Immature natural killer cell (primary cell): ENCODE data around the gene DNAH11. TPM values are rescaled to one million over a fixed set of nuclear protein-coding genes. Genes with fewer than 3 reads are reported as not detected.
"Not testable (repeated sequence)": the region's sequence is repeated elsewhere in the genome, so short reads cannot be mapped to it uniquely, and the experiment has no call there.

ENCODE experiments used
- DNase-seq, 3 donors: peaks; one replicate each; pipeline ENCODE4 v3.0.0; 2022; ENCODE audit warnings: mixed read lengths in 1 of 3
- H3K27ac Mint-ChIP-seq, 6 donors: one replicate each; pipeline ENCODE4 v1.8.0; 2020; ENCODE audit warnings: mixed read lengths in 6 of 6, mild to moderate bottlenecking in 5 of 6, inconsistent platforms in 4 of 6, moderate library complexity in 3 of 6
- H3K27me3 Mint-ChIP-seq, 3 donors: one replicate each; pipeline ENCODE4 v1.8.0; 2020 to 2021; ENCODE audit warnings: low read depth in 3 of 3, mild to moderate bottlenecking in 3 of 3, mixed read lengths in 3 of 3, moderate library complexity in 3 of 3, inconsistent platforms in 1 of 3
- H3K36me3 Mint-ChIP-seq, 3 donors: one replicate each; pipeline ENCODE4 v1.8.0; 2020; ENCODE audit warnings: mixed read lengths in 3 of 3, inconsistent platforms in 2 of 3, mild to moderate bottlenecking in 2 of 3
- H3K4me1 Mint-ChIP-seq, 2 donors: one replicate each; pipeline ENCODE4 v1.8.0; 2020; ENCODE audit warnings: inconsistent platforms in 2 of 2, mild to moderate bottlenecking in 2 of 2, mixed read lengths in 2 of 2, moderate library complexity in 1 of 2
- H3K4me3 Mint-ChIP-seq, 5 donors: one replicate each; pipeline ENCODE4 v1.8.0; 2020; ENCODE audit warnings: mild to moderate bottlenecking in 5 of 5, mixed read lengths in 5 of 5, inconsistent platforms in 3 of 5, moderate library complexity in 3 of 5
- H3K9me3 Mint-ChIP-seq, 6 donors: one replicate each; pipeline ENCODE4 v1.8.0; 2020; ENCODE audit warnings: mild to moderate bottlenecking in 6 of 6, mixed read lengths in 6 of 6, inconsistent platforms in 4 of 6, moderate library complexity in 3 of 6
- polyA plus RNA-seq, 3 donors: library from polyadenylated mRNA; unstranded; fragments of 300-500 nt; fragmentation: Illumina TruSeq; gene quantifications; one replicate each; pipeline ENCODE4 v1.2.3, GENCODE V29; 2021

The DNAH11 gene
- polyA plus RNA-seq, 3 donors from 2014 or later, result not detected

DNA sequence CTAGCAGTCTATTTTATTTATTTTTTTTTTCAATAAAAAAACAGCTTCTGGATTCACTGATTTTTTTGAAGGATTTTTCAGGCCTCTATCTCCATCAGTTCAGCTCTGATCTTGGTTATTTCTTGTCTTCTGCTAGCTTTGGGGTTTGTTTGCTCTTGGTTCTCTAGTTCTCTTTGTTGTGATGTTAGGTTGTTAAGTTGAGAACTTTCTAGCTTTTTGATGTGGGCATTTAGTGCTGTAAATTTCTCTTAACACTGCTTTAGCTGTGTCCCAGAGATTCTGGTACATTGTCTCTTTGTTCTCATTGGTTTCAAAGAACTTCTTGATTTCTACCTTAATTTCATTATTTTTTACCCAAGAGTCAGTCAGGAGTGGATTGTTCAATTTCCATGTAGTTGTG is 9.2 kb upstream of the DNAH11 start:
- H3K4me3 Mint-ChIP-seq, H3K4me1 Mint-ChIP-seq, H3K36me3 Mint-ChIP-seq, DNase-seq, H3K9me3 Mint-ChIP-seq, H3K27ac Mint-ChIP-seq: not testable (repeated sequence)
- H3K27me3 Mint-ChIP-seq, result peaks cover 0 to 13% (median 7%) of the 10 kb centered on the region in 3 donors

DNA sequence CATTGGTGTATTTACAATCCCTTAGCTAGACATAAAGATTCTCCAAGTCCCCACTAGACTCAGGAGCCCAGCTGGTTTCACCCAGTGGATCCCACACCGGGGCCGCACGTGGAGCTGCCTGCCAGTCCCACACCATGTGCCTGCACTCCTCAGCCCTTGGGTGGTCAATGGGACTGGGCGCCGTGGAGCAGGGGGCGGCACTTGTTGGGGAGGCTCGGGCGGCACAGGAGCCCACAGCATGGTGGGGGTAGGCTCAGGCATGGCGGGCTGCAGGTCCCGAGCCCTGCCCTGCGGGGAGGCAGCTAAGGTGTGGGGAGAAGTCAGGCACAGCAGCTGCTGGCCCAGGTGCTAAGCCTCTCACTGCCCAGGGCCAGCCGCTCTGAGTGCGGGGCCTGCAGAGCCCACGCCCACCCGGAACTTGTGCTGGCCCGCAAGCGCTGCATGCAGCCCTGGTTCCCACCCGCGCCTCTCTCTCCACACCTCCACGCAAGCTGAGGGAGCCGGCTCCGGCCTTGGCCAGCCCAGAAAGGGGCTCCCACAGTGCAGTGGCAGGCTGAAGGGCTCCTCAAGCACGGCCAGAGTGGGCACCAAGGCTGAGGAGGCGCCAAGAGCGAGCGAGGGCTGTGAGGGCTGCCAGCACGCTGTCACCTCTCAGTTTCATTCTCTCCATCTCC is 6.3 kb upstream of the DNAH11 start:
- not testable (repeated sequence) for DNase-seq, H3K4me1 Mint-ChIP-seq, H3K4me3 Mint-ChIP-seq, H3K36me3 Mint-ChIP-seq, H3K9me3 Mint-ChIP-seq, H3K27ac Mint-ChIP-seq
- H3K27me3 Mint-ChIP-seq, result peaks cover 3 to 15% (median 8%) of the 10 kb centered on the region in 3 donors

DNA sequence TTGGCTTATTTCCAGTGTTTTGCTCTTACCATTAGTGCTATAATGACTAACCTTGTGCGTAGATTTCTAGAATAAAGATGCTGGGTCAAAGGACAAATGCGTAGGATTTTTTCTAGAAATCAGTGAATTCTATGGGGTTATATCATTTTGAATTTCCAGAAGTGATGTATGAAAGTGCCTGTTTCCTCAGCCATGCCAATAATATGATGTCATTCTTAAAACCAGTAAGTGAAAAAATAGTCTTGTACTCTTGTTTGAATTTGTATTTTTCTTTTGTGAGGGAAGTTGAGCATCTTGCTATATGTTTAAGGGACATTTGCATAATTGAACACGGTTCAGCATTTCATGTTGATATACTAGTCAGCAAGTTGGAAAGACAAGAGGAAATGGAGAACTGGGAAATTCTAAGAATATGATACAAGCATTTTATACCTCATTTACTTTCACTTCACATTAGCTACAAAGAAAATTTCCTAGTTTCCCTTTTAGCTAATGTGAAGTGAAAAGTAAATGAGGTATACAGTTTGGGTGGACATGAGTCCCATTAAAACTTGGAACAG is 3.8 kb upstream of the DNAH11 start:
- no peaks in the 10 kb centered on the region for H3K9me3 Mint-ChIP-seq
- peaks cover 3 to 18% (median 11%) of the 10 kb centered on the region in 3 donors for H3K27me3 Mint-ChIP-seq
- H3K36me3 Mint-ChIP-seq, result peaks cover 0 to 4% (median 0%) of the 10 kb centered on the region in 3 donors
- no peak for DNase-seq
- H3K27ac Mint-ChIP-seq, result no peak overlapping the region
- peaks cover 5 to 7% of the 10 kb centered on the region in 2 donors for H3K4me1 Mint-ChIP-seq
- no peak overlapping the region for H3K4me3 Mint-ChIP-seq

DNA sequence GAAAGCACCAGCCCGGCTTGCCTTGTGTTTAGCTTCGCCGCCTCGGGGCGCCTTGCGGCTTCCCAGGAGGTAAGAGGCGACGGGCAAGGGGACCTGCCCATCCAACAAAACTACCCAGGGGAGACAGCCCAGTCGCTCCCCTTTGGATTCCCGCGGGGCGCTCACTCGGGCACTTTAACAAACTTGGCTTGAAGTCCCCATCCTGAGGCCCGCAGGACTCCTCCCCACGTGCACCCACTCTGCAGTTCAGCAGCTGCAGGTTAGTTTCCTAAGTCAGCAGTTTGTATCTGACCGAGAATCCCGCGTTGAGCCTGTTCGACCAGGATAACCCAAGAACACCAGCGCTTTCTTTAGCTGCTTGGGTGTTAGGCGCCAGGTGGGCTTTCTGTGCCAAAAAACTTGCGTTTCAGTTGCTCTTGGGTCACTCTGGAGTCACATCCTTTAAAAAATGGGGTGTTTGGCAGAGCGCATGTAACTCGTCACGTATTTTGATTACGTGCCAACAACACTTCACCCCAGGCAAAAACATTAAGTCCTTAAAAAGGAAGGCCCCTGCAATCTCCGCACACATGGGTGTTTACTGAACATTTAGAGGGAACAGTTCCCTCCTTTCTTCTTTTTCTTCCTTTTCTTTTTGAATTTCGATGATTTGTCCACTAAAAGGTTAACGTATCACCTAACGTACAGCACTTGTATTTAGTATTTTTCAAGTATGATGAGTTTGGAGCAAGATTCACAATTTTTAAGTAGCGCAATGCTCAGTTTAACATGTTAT is 876 bp downstream of the DNAH11 start:
- DNase-seq, result no peak
- Mint-ChIP-seq H3K4me1 (peaks cover 8% of the 10 kb centered on the region in 2 donors), H3K27ac (no peak overlapping the region), H3K36me3 (no peaks in the 10 kb centered on the region), H3K4me3 (peak overlapping the region in 4 of 5 donors; percentile 15 to 50 (median 34)), H3K27me3 (peaks cover 3 to 17% (median 11%) of the 10 kb centered on the region in 3 donors), H3K9me3 (no peaks in the 10 kb centered on the region)

DNA sequence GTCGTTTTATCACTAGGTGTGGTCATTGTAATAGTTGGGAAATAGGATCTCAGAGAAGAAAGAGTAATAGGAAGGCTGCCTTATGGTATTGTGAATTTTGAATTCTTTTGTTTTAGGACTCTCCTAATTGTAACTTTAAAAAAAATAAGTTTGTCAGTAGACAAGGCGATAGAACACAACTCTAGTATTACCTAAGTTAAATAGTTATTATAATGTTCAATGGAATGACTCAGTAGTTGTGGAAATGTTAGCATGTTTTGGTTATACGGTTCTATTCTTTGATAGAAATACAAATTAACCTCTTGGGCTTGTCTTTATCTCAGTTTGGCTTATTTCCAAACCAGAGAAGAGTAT is 1.4 kb downstream of the DNAH11 start:
- Mint-ChIP-seq H3K27me3 (peaks cover 3 to 17% (median 8%) of the 10 kb centered on the region in 3 donors), H3K9me3 (no peaks in the 10 kb centered on the region)

DNA sequence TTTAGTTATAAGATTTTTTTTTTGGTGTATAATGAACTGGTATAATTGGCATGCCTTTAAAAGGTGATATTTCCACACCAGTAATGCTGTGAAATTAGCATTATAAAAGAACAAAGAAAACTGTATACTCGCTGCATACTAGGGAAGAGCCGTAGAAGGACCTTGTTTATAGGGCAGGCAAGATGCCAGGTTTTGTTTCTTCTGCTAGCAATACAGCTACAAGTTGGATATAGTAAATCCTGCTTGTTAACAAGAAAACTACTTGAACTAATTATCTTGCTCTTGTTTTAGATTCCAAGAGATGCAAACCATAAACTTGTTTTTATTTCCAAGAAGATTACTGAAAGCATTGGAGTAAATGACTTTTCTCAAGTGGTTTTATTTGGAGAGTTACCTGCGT is 1.9 kb downstream of the DNAH11 start:
- Mint-ChIP-seq H3K36me3 (no peaks in the 10 kb centered on the region), H3K4me3 (no peak overlapping the region), H3K4me1 (peaks cover 8% of the 10 kb centered on the region in 2 donors), H3K9me3 (no peaks in the 10 kb centered on the region), H3K27me3 (peaks cover 3 to 17% (median 5%) of the 10 kb centered on the region in 3 donors), H3K27ac (no peak overlapping the region)
- no peak for DNase-seq

More for the DNA sequence above, 1.4 kb downstream of the DNAH11 start:
- Mint-ChIP-seq H3K4me3 (peak overlapping the region in 2 of 5 donors; percentile 31 to 42), H3K4me1 (peaks cover 8% of the 10 kb centered on the region in 2 donors), H3K36me3 (no peaks in the 10 kb centered on the region), H3K27ac (no peak overlapping the region)
- DNase-seq, result no peak

DNA sequence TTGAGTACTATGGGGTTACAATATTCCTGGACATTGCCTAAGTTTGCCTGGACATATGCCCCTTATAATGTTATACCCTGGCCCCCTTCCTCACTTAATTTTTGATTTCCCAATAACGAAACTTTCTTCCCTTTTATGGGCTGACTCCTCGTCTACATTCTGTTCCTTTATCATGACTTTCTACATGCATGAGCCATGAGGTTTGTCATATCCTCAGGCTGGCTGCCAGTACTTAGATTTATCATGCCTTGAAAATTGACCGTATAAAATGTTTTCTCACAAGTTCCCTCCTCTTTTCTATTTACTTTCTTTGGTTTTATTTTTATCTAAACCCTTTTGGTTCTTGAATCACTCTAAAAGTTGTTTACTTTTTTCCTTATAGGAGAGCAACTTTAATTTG is 4.7 kb downstream of the DNAH11 start:
- H3K4me1 Mint-ChIP-seq, result peaks cover 8% of the 10 kb centered on the region in 2 donors
- no peak for DNase-seq
- H3K4me3 Mint-ChIP-seq, result no peak overlapping the region
- H3K27ac Mint-ChIP-seq, result no peak overlapping the region
- peaks cover 0 to 9% (median 5%) of the 10 kb centered on the region in 3 donors for H3K27me3 Mint-ChIP-seq
- no peaks in the 10 kb centered on the region for H3K9me3 Mint-ChIP-seq
- H3K36me3 Mint-ChIP-seq, result no peaks in the 10 kb centered on the region

DNA sequence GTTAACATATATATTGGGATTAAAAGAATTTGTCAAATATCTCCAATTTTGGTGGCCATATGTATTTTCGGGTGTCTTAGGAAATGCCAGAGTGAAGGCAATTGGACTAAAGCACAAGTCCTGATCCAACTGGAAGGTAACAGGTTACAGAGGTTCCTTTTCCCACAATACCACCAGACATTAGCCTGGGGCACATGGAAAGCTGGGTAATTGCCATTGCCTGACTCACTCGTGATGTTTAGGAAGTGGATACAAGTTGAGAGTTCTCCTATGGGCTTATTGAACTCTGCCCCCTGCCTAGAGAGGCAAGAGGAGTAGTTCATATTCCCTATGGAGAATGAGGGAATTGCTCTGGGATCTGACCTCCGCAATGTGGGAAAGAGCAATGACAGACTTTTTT is 5.7 kb downstream of the DNAH11 start:
- Mint-ChIP-seq H3K27me3 (peaks cover 0 to 9% (median 5%) of the 10 kb centered on the region in 3 donors), H3K27ac (no peak overlapping the region), H3K4me3 (no peak overlapping the region), H3K36me3 (no peaks in the 10 kb centered on the region), H3K4me1 (peaks cover 5 to 8% of the 10 kb centered on the region in 2 donors), H3K9me3 (no peaks in the 10 kb centered on the region)
- no peak for DNase-seq

DNA sequence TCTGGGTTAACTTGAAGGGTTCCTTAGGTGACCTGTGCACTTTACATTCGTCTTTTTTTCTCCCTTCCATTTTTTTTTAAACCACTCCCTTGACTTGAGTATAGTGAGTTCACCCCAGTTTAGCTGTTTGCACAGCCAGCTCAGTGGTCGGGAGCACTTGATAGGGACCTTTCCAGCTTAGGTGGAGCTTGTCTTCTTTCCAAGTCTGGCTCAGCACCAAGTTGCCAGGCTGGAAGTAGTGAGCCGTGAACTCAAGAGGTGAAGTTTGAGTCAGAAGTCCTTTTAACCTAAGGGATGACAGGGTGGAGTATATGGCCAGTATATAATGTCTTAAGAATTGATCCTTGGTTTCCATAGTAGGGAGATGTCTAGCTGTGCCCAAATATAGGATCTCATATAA is 7.2 kb downstream of the DNAH11 start:
- DNase-seq, result no peak
- Mint-ChIP-seq H3K9me3 (no peaks in the 10 kb centered on the region), H3K4me3 (no peak overlapping the region), H3K27me3 (peaks cover 0 to 4% (median 4%) of the 10 kb centered on the region in 3 donors), H3K36me3 (no peaks in the 10 kb centered on the region), H3K4me1 (no peaks in the 10 kb centered on the region), H3K27ac (no peak overlapping the region)

DNA sequence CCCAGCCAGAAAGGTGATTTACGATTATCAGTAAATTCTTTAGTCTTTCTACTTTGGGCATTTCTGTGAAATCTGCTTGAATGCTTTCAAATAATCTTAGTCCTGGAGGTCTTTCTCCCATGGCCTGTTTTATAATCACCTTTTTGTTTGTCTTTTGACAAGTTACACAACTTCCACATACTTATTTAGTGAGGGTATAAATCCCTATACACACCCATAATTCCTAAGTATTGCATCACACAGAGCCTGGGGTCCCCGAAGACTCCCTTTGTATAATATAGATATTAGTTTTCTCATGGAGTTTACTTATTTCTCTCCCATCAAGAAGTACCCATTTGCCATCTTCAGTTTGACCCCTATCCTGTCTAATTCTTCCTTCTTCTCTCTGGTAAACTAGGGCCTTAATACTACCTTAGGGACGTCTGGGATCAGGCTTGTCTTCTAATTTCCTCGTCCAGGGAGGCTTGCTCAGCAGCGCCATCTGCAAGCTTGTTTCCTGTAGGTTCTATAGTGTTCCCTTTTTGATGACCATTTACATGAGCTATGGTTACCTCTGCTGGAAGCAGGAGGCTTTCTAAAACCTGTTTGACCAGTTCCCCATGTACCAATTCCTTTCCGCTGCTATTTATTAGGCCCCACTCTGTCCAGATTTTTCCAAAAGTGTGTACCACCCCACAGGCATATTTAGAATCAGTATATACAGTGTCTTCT is 8.1 kb downstream of the DNAH11 start:
- H3K9me3 Mint-ChIP-seq, result no peaks in the 10 kb centered on the region
- no peak for DNase-seq
- no peaks in the 10 kb centered on the region for H3K36me3 Mint-ChIP-seq
- peaks cover 0 to 4% (median 3%) of the 10 kb centered on the region in 3 donors for H3K27me3 Mint-ChIP-seq
- no peak overlapping the region for H3K4me3 Mint-ChIP-seq
- H3K27ac Mint-ChIP-seq, result no peak overlapping the region
- H3K4me1 Mint-ChIP-seq, result no peaks in the 10 kb centered on the region

DNA sequence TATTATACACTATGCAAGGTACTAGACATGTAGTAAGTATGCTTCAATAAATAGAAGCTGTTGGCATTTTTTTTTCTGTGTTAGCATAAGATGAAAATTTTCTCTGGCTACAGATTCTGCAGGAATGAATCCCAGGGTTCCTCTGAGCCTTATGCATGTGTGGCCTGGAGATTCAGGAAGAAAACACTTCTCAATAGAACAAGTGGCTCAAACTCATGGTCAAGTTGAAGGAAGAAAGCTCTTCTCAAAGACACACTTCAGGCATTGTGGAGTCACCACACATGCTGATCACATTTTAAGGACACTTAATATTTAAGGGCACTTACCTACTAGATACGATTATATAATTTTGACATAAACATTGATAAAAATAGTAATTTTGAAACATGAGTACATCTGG is 19.5 kb downstream of the DNAH11 start:
- DNase-seq, result no peak
- Mint-ChIP-seq H3K27me3 (peaks cover 0 to 6% (median 0%) of the 10 kb centered on the region in 3 donors), H3K36me3 (peaks cover 0 to 3% (median 0%) of the 10 kb centered on the region in 3 donors), H3K27ac (no peak overlapping the region), H3K4me3 (no peak overlapping the region), H3K9me3 (no peaks in the 10 kb centered on the region), H3K4me1 (no peaks in the 10 kb centered on the region)

DNA sequence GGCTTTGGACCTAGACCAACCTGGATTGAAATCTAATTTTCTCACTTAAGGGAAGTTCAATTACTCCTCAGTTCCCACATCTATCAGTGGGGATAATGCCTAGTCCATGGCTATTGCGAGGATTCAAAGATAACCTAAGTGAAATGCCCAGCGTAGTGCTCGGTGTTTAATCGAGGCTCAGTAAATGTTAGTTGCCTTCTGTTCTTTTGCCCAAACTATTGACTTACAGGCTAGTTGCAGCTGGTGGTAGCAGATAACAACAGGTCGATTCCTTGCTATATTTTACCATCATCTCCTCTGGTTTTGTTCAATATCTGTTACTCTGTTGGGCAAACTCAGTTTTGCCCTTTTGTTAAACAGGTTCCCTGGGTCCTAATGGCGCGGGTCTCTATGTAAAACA is 22.8 kb downstream of the DNAH11 start:
- H3K4me3 Mint-ChIP-seq, result no peak overlapping the region
- H3K36me3 Mint-ChIP-seq, result peaks cover 0 to 3% (median 0%) of the 10 kb centered on the region in 3 donors
- H3K27ac Mint-ChIP-seq, result no peak overlapping the region
- no peaks in the 10 kb centered on the region for H3K4me1 Mint-ChIP-seq
- no peaks in the 10 kb centered on the region for H3K9me3 Mint-ChIP-seq
- H3K27me3 Mint-ChIP-seq, result peaks cover 0 to 4% (median 3%) of the 10 kb centered on the region in 3 donors
- no peak for DNase-seq

DNA sequence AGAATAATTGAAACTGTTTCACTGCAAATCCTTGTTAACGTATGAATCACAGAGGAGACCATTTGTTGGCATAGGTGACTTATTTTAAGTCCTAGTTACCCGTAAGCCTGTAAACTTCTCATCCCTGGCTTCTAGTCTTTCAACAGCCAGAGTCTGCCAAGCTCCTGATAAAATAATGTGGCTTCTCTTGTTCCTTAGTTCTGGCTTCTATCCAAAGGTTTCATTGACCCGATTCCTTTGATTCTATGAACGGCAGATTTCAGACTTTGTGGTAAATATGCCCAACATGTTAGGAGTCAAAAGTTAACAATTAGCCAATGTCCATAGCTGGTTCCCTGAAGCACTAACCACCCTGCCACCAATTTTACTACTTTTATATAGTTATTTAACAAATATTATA is 23.3 kb downstream of the DNAH11 start:
- no peaks in the 10 kb centered on the region for H3K4me1 Mint-ChIP-seq
- H3K4me3 Mint-ChIP-seq, result no peak overlapping the region
- peaks cover 0 to 2% (median 0%) of the 10 kb centered on the region in 3 donors for H3K36me3 Mint-ChIP-seq
- H3K27ac Mint-ChIP-seq, result no peak overlapping the region
- no peaks in the 10 kb centered on the region for H3K9me3 Mint-ChIP-seq
- no peak for DNase-seq
- peaks cover 0 to 3% (median 2%) of the 10 kb centered on the region in 3 donors for H3K27me3 Mint-ChIP-seq

DNA sequence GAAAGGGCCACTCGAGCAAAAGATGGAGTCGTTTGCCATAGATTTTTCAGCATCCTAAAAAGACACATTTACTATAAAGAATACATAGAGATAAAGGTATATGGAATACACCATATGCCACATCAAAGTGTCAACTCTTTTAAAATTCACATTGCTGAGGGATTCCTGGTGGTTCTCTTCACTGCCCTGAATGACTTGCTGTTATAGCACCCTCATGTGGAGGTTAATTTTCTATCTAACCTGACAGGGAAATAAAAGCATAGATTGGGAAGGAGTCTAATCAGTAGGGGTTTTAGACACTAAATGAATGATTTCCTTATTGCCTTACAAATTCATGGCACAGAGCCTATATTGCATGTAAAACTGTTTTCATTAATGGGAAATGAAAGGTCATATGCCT is 25.9 kb downstream of the DNAH11 start:
- Mint-ChIP-seq H3K27me3 (peaks cover 0 to 5% (median 0%) of the 10 kb centered on the region in 3 donors), H3K4me1 (no peaks in the 10 kb centered on the region), H3K9me3 (no peaks in the 10 kb centered on the region), H3K36me3 (no peaks in the 10 kb centered on the region), H3K27ac (no peak overlapping the region), H3K4me3 (no peak overlapping the region)
- peak in 1 of 3 donors; percentile 2 for DNase-seq
